Subcutaneous abdominal adipose tissue (tissue), 5 donors: ENCODE measurements around the gene ZNF516.

Experiments used
- H3K27ac ChIP-seq: one replicate; pipeline ENCODE4 v1.7.0; 2013; ENCODE audit warnings: low read depth, mild to moderate bottlenecking, inconsistent platforms, low read length, moderate library complexity
- H3K27me3 ChIP-seq, 5 donors: one replicate each; pipeline ENCODE4 v1.7.0; 2013; ENCODE audit warnings: low read length in 5 of 5, inconsistent platforms in 1 of 5; ENCODE audit not compliant: control insufficient read depth in 5 of 5, insufficient read depth in 4 of 5
- H3K36me3 ChIP-seq, 5 donors: one replicate each; pipeline ENCODE4 v1.7.0; 2013; ENCODE audit warnings: low read length in 5 of 5; ENCODE audit not compliant: control insufficient read depth in 5 of 5, insufficient read depth in 5 of 5
- H3K4me1 ChIP-seq, 5 donors: one replicate each; pipeline ENCODE4 v1.7.0; 2013; ENCODE audit warnings: low read length in 5 of 5, mild to moderate bottlenecking in 3 of 5, moderate library complexity in 1 of 5; ENCODE audit not compliant: control insufficient read depth in 5 of 5, insufficient read depth in 5 of 5
- H3K4me3 ChIP-seq, 5 donors: one replicate each; pipeline ENCODE4 v1.7.0; 2013; ENCODE audit warnings: low read length in 5 of 5, low read depth in 1 of 5
- H3K9ac ChIP-seq, 5 donors: one replicate each; pipeline ENCODE4 v1.7.0; 2013; ENCODE audit warnings: low read length in 5 of 5, mild to moderate bottlenecking in 4 of 5, moderate library complexity in 3 of 5
- H3K9me3 ChIP-seq, 5 donors: one replicate each; pipeline ENCODE4 v1.7.0; 2013; ENCODE audit warnings: low read length in 5 of 5; ENCODE audit not compliant: control insufficient read depth in 5 of 5
- donor health status: healthy.
- donor health status: healthy.
- donor health status: healthy.
- donor health status: healthy.
- donor health status: healthy.

ZNF516 gene

GRCh38 chr18:76428396-76429261 lies 66.4 kb downstream of the ZNF516 start:
- Histone ChIP-seq H3K27ac (no peak overlapping the region), H3K4me1 (peaks cover 2 to 13% (median 6%) of the 10 kb centered on the region in 5 donors), H3K27me3 (no peaks in the 10 kb centered on the region), H3K9me3 (no peaks in the 10 kb centered on the region), H3K4me3 (no peak overlapping the region), H3K36me3 (peaks cover 0 to 12% (median 9%) of the 10 kb centered on the region in 5 donors), H3K9ac (no peak overlapping the region)

- no peak overlapping the region for H3K4me3 ChIP-seq
- no peaks in the 10 kb centered on the region for H3K9me3 ChIP-seq
- H3K4me1 ChIP-seq, result peaks cover 2 to 13% (median 6%) of the 10 kb centered on the region in 5 donors
- no peaks in the 10 kb centered on the region for H3K27me3 ChIP-seq
- no peak overlapping the region for H3K27ac ChIP-seq
- H3K36me3 ChIP-seq, result no peaks in the 10 kb centered on the region
- H3K9ac ChIP-seq, result no peak overlapping the region
These were observed 68.2 kb downstream of the ZNF516 start for GRCh38 chr18:76426737-76427305.

- Histone ChIP-seq H3K27ac (no peak overlapping the region), H3K9me3 (no peaks in the 10 kb centered on the region), H3K27me3 (no peaks in the 10 kb centered on the region), H3K36me3 (peaks cover 0 to 2% (median 0%) of the 10 kb centered on the region in 5 donors), H3K4me3 (no peak overlapping the region), H3K4me1 (peaks cover 2 to 10% (median 6%) of the 10 kb centered on the region in 5 donors), H3K9ac (no peak overlapping the region)
These were observed 69.6 kb downstream of the ZNF516 start for GRCh38 chr18:76425146-76426131.

- no peaks in the 10 kb centered on the region for H3K4me1 ChIP-seq
- H3K27me3 ChIP-seq, result no peaks in the 10 kb centered on the region
- no peak overlapping the region for H3K9ac ChIP-seq
- H3K9me3 ChIP-seq, result no peaks in the 10 kb centered on the region
- H3K36me3 ChIP-seq, result peaks cover 0 to 2% (median 0%) of the 10 kb centered on the region in 5 donors
- no peak overlapping the region for H3K4me3 ChIP-seq
- H3K27ac ChIP-seq, result no peak overlapping the region
These were observed 72.2 kb downstream of the ZNF516 start for GRCh38 chr18:76422838-76423237.

GRCh38 chr18:76422121-76422520 lies 72.9 kb downstream of the ZNF516 start:
- Histone ChIP-seq H3K9ac (no peak overlapping the region), H3K9me3 (no peaks in the 10 kb centered on the region), H3K27ac (no peak overlapping the region), H3K4me1 (peaks cover 0 to under 1% (median 0%) of the 10 kb centered on the region in 5 donors), H3K36me3 (peaks cover 0 to 2% (median 0%) of the 10 kb centered on the region in 5 donors), H3K27me3 (no peaks in the 10 kb centered on the region), H3K4me3 (no peak overlapping the region)

- H3K36me3 ChIP-seq, result peaks cover 0 to 2% (median 0%) of the 10 kb centered on the region in 5 donors
- H3K9ac ChIP-seq, result no peak overlapping the region
- no peaks in the 10 kb centered on the region for H3K27me3 ChIP-seq
- no peaks in the 10 kb centered on the region for H3K9me3 ChIP-seq
- H3K4me1 ChIP-seq, result peaks cover 0 to 5% (median 3%) of the 10 kb centered on the region in 5 donors
- no peak overlapping the region for H3K27ac ChIP-seq
- no peak overlapping the region for H3K4me3 ChIP-seq
These were observed 73.4 kb downstream of the ZNF516 start for GRCh38 chr18:76421685-76422078.

GRCh38 chr18:76420898-76421684 lies 74.0 kb downstream of the ZNF516 start:
- Histone ChIP-seq H3K36me3 (peaks cover 0 to 2% (median 0%) of the 10 kb centered on the region in 5 donors), H3K27me3 (no peaks in the 10 kb centered on the region), H3K4me1 (peaks cover 0 to 6% (median 4%) of the 10 kb centered on the region in 5 donors), H3K9ac (no peak overlapping the region), H3K27ac (no peak overlapping the region), H3K4me3 (no peak overlapping the region), H3K9me3 (no peaks in the 10 kb centered on the region)

- no peaks in the 10 kb centered on the region for H3K9me3 ChIP-seq
- peaks cover 0 to 6% (median 4%) of the 10 kb centered on the region in 5 donors for H3K4me1 ChIP-seq
- H3K27ac ChIP-seq, result no peak overlapping the region
- peaks cover 0 to 2% (median 0%) of the 10 kb centered on the region in 5 donors for H3K36me3 ChIP-seq
- H3K9ac ChIP-seq, result no peak overlapping the region
- H3K4me3 ChIP-seq, result no peak overlapping the region
- no peaks in the 10 kb centered on the region for H3K27me3 ChIP-seq
These were observed 75.2 kb downstream of the ZNF516 start for GRCh38 chr18:76419811-76420210.

GRCh38 chr18:76416911-76417310 lies 78.1 kb downstream of the ZNF516 start:
- Histone ChIP-seq H3K36me3 (peaks cover 0 to 2% (median 0%) of the 10 kb centered on the region in 5 donors), H3K4me3 (peak overlapping the region in 4 of 5 donors; percentile 10 to 57 (median 36)), H3K4me1 (peaks cover 0 to 16% (median 13%) of the 10 kb centered on the region in 5 donors), H3K27me3 (peaks cover 0 to 4% (median 0%) of the 10 kb centered on the region in 5 donors), H3K9ac (peak overlapping the region in 1 of 5 donors; percentile 42), H3K27ac (no peak overlapping the region), H3K9me3 (no peaks in the 10 kb centered on the region)
